ENCODE results near the gene CEMIP.

The CEMIP gene

GRCh38 chr15:80835336-80835735 lies 56.2 kb downstream of the CEMIP start:
- Histone ChIP-seq H3K27ac (ENCODE audit: low read length) (no peak overlapping the region), H2AFZ (ENCODE audit: low read length) (no peak overlapping the region), H3K36me3 (replicated peaks; ENCODE audit: insufficient read depth, low read length) (no peaks in the 10 kb centered on the region), H3K79me2 (ENCODE audit: low read length) (no peaks in the 10 kb centered on the region), H3K4me1 (ENCODE audit: low read length) (no peaks in the 10 kb centered on the region), H3K9ac (ENCODE audit: low read length) (no peak overlapping the region), H3K9me2 (replicated peaks; ENCODE audit: insufficient read depth, low read length) (no peaks in the 10 kb centered on the region), H3K4me2 (ENCODE audit: low read depth, low read length) (no peak overlapping the region), H4K20me1 (ENCODE audit: insufficient read depth, low read length) (no peaks in the 10 kb centered on the region), H3K27me3 (replicated peaks; ENCODE audit: insufficient read depth, low read length) (no peaks in the 10 kb centered on the region), H3K9me3 (replicated peaks; ENCODE audit: insufficient read depth, low read length) (no peaks in the 10 kb centered on the region), H3K4me3 (ENCODE audit: low read length) (no peak overlapping the region), H3F3A (ENCODE audit: insufficient read depth, low read length) (no peaks in the 10 kb centered on the region)
- no peak for DNase-seq
- TF ChIP-seq EZH2phosphoT487 (IDR thresholded peaks at IDR 0.05; ENCODE audit: low read length) (no peak), EZH2 (optimal IDR thresholded peaks at IDR 0.05; ENCODE audit: low read depth, low read length) (no peak)

DNA sequence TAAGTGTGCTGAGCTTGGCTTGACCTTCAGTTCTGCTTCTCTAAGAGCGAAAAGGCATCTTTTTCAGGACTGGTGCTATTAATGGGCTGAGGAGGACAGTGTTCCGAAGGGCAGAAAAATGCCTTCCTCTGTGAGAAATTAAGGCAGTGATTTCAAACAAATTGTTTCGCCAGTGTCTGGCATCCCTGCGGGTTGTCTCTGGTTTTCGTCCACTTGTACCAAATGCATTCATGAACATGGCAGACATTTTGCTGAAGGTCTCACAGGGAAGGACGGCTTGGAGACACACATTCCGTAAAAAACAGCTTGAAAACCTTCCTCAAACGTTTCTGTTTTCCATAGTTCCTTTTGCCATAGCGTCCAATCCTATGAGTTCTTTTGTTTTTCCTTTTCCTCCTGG lies 57.1 kb downstream of the CEMIP start:
- Histone ChIP-seq H3K36me3 (replicated peaks; ENCODE audit: insufficient read depth, low read length) (no peaks in the 10 kb centered on the region), H3F3A (ENCODE audit: insufficient read depth, low read length) (no peaks in the 10 kb centered on the region), H3K9ac (ENCODE audit: low read length) (no peak overlapping the region), H2AFZ (ENCODE audit: low read length) (no peak overlapping the region), H4K20me1 (ENCODE audit: insufficient read depth, low read length) (no peaks in the 10 kb centered on the region), H3K9me3 (replicated peaks; ENCODE audit: insufficient read depth, low read length) (no peaks in the 10 kb centered on the region), H3K4me1 (ENCODE audit: low read length) (no peaks in the 10 kb centered on the region), H3K9me2 (replicated peaks; ENCODE audit: insufficient read depth, low read length) (no peaks in the 10 kb centered on the region), H3K27ac (ENCODE audit: low read length) (no peak overlapping the region), H3K79me2 (ENCODE audit: low read length) (no peaks in the 10 kb centered on the region), H3K27me3 (replicated peaks; ENCODE audit: insufficient read depth, low read length) (no peaks in the 10 kb centered on the region), H3K4me3 (ENCODE audit: low read length) (no peak overlapping the region), H3K4me2 (ENCODE audit: low read depth, low read length) (no peak overlapping the region)
- no peak for TF ChIP-seq EZH2 (optimal IDR thresholded peaks at IDR 0.05; ENCODE audit: low read depth, low read length)
- no peak for TF ChIP-seq CTCF (IDR thresholded peaks at IDR 0.05; ENCODE audit: low read length)
- no peak for TF ChIP-seq EZH2phosphoT487 (IDR thresholded peaks at IDR 0.05; ENCODE audit: low read length)
- DNase-seq: no peak

DNA sequence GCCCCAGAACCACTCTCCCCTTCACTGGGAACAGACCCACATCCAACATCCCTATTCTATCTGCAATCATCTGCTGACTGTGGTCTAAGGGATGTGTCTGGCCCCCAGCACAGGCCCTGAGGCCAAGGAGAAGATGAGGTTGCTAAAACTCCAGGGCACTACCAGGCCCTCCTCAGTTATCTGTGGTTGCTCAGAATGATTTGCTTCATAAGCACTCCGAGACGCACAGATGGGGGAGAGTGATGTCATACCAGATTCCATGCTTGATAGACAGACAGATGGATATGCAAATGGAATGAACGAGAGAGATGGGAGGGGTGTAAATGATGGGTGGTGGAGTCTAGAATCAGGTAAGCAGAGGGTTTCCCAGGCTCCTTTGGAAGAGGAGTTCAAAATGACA lies 57.8 kb downstream of the CEMIP start:
- Histone ChIP-seq H3K4me2 (ENCODE audit: low read depth, low read length) (no peak overlapping the region), H3K9me2 (replicated peaks; ENCODE audit: insufficient read depth, low read length) (no peaks in the 10 kb centered on the region), H4K20me1 (ENCODE audit: insufficient read depth, low read length) (no peaks in the 10 kb centered on the region), H3K79me2 (ENCODE audit: low read length) (no peaks in the 10 kb centered on the region), H3K9ac (ENCODE audit: low read length) (no peak overlapping the region), H3F3A (ENCODE audit: insufficient read depth, low read length) (no peaks in the 10 kb centered on the region), H3K36me3 (replicated peaks; ENCODE audit: insufficient read depth, low read length) (no peaks in the 10 kb centered on the region), H3K9me3 (replicated peaks; ENCODE audit: insufficient read depth, low read length) (no peaks in the 10 kb centered on the region), H3K4me1 (ENCODE audit: low read length) (no peaks in the 10 kb centered on the region), H3K27me3 (replicated peaks; ENCODE audit: insufficient read depth, low read length) (no peaks in the 10 kb centered on the region), H2AFZ (ENCODE audit: low read length) (no peak overlapping the region), H3K27ac (ENCODE audit: low read length) (no peak overlapping the region), H3K4me3 (ENCODE audit: low read length) (no peak overlapping the region)
- TF ChIP-seq EZH2phosphoT487 (IDR thresholded peaks at IDR 0.05; ENCODE audit: low read length) (no peak), EZH2 (optimal IDR thresholded peaks at IDR 0.05; ENCODE audit: low read depth, low read length) (no peak), CTCF (IDR thresholded peaks at IDR 0.05; ENCODE audit: low read length) (no peak)
- DNase-seq: no peak

DNA sequence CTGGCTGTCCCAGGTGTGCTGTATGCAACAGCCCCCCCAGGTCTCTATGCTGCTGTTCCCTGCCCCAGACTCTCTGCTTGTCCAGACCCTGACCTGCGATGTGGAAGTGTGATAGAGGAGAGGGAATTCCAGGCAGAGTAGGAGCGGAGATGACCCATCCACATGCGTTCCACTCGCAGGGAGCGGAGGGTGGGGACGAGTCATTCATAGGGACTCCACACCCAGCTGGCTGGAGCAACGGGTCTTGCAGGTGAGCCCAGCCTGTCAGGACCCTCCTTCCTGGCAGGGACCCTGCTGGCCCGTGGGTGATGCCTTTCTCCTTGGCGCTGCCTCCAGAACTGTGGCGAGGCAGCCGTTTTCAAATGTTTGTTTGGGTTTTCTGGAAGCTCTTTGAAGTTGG lies 58.8 kb downstream of the CEMIP start:
- no peak overlapping the region for H3K9ac ChIP-seq (ENCODE audit: low read length)
- DNase-seq: no peak
- H3K27me3 ChIP-seq (replicated peaks; ENCODE audit: insufficient read depth, low read length): no peaks in the 10 kb centered on the region
- H3K36me3 ChIP-seq (replicated peaks; ENCODE audit: insufficient read depth, low read length): no peaks in the 10 kb centered on the region
- H3K27ac ChIP-seq (ENCODE audit: low read length): no peak overlapping the region
- H3K79me2 ChIP-seq (ENCODE audit: low read length): no peaks in the 10 kb centered on the region
- no peaks in the 10 kb centered on the region for H4K20me1 ChIP-seq (ENCODE audit: insufficient read depth, low read length)
- H3K4me3 ChIP-seq (ENCODE audit: low read length): no peak overlapping the region
- H2AFZ ChIP-seq (ENCODE audit: low read length): no peak overlapping the region
- no peaks in the 10 kb centered on the region for H3K4me1 ChIP-seq (ENCODE audit: low read length)
- H3K4me2 ChIP-seq (ENCODE audit: low read depth, low read length): no peak overlapping the region
- no peaks in the 10 kb centered on the region for H3K9me2 ChIP-seq (replicated peaks; ENCODE audit: insufficient read depth, low read length)
- H3F3A ChIP-seq (ENCODE audit: insufficient read depth, low read length): no peaks in the 10 kb centered on the region
- no peak for TF ChIP-seq EZH2phosphoT487 (IDR thresholded peaks at IDR 0.05; ENCODE audit: low read length)
- no peaks in the 10 kb centered on the region for H3K9me3 ChIP-seq (replicated peaks; ENCODE audit: insufficient read depth, low read length)

All from MM.1S (cell line).